GM15510 (cell line): ENCODE measurements around the gene TBX15.

ENCODE experiments used
- POLR2A ChIP-seq: IDR thresholded peaks from 3 replicates; pipeline ENCODE4 v1.6.1; 2011; ENCODE audit warnings: borderline replicate concordance; ENCODE audit not compliant: insufficient read length; ENCODE audit errors: extremely low read depth

TBX15 gene

DNA sequence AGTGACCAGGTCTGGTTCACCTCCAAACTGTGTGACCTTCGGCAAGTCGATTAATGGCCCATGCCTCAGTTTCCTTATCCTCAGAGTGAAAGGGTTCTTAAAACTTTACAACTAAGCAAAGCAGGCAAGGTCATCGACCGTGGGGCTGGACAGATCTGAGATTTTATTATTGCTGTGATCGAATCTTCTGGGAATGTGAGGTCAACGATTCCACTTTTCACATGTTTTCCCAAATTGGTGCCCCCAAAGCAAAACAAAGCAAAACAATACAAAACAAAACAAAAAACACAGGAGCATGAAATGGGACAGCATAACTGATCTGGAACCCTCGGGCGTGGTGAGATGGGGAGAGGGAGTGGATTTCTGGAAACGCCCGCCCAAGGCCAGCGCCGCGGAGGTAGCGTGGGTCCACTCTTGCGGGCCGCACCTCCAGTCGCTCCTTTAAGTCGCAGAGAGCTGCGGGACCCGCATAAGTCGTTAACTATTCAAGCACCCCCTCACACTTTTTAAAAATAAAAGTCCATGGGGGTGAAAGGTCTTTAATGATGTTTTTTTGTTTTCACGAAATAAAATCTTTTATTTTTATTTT is 4.2 kb upstream of the TBX15 start:
- TF ChIP-seq POLR2A: no peak

- no peak for TF ChIP-seq POLR2A
Observed at GRCh38 chr1:118991448-118991847, 3.3 kb upstream of the TBX15 start.

DNA sequence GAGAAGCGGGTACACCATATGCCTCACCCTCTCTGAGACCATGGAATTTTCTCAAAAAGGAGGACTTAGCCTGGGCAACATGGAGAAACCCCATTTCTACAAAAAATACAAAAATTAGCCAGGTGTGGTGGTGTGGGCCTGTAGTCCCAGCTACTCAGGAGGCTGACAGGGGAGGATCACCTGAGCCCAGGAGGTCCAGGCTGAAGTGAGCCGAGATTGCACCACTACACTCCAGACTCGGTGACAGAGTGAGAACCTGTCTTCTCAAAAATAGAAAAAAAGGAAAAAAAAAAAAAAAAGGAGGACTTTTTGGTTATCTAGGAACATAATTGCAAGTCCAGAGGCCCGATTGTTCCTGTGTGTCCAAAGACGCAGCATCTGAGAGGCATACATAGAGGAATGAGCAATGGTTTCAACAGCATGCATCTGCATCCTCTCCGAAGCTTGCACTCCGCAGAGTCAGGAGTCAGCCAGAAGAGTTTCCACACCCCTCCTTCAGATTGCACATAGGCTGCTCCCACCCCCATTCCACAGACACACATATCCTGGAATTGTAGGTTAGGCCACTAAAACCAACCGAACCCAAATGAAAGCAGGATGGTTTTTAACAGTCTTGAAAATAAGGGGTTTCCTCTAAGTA is 2.5 kb upstream of the TBX15 start:
- no peak for TF ChIP-seq POLR2A

GRCh38 chr1:118989878-118990378 is 1.8 kb upstream of the TBX15 start:
- no peak for TF ChIP-seq POLR2A

GRCh38 chr1:118989006-118989815 is 1.1 kb upstream of the TBX15 start:
- TF ChIP-seq POLR2A: no peak

DNA sequence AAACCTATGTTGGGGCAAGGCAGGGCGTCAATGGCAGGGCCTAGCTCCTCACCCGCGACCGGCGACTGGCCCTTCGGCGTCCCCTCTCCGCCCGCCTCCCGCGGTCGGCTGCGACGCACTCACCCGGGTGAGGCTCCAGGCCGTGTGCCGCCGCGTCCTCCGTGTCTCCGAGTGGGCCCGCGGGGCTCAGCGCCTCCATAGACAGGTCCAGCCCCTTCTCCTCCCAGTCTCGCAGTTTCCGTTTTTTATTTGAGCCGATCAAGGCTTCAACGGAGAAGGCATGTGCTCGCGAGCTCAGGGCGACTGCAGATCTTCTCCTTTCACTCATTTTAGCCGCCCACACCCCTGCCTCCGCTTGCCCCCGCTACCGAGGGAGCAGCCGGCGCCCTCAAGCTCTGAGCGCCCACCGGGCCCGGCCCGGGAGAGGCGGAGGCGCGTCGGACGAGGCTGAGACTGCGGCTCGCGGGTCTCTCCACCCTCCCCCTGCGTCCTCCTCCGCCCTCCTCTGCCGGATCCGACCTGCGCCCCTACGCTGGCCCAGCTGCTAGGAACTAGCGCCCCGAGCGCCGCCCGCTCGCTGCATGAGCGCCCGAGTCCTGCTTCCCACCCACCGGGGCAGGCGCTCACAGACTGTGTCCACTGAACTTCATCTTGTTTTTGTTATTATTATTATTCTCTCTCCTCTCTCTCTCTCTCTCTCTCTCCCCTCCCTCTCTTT is 516 bp downstream of the TBX15 start:
- TF ChIP-seq POLR2A: peak; percentile 15

- TF ChIP-seq POLR2A: no peak
Observed at GRCh38 chr1:118986555-118987467, 1.3 kb downstream of the TBX15 start.

GRCh38 chr1:118985640-118986554 is 2.2 kb downstream of the TBX15 start:
- TF ChIP-seq POLR2A: no peak

GRCh38 chr1:118984722-118985639 is 3.2 kb downstream of the TBX15 start:
- TF ChIP-seq POLR2A: no peak

DNA sequence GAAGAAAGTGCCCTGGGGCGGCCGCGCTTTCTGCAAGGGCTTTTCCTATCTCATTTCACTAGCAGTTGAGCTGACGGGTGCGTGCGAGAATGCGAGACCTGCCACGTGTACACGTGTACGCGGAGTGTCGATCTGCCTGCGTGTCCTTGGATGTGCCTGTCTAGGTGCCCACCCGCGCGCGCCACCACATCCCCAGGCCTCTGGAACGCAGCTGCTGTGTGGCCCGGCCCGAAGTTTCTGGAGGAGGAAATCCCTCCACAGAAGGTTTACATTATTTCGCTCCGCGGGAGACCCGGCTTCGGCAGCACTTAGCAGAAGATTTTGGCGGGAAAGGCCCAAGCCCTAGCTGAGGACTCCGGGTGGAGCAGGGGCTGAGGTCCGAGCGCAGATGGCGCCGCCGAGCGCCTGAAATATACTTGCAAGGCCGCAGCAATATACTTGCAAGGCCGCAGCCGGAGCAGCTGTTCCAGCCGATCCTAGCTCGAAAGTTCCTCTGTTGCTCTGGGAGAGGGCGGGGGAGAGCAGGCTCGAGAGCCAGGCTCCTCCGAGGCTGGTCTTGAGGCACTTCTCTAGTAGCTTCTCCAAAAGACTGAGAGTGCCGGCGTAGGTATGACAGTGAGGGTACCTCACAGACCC is 3.9 kb downstream of the TBX15 start:
- no peak for TF ChIP-seq POLR2A

DNA sequence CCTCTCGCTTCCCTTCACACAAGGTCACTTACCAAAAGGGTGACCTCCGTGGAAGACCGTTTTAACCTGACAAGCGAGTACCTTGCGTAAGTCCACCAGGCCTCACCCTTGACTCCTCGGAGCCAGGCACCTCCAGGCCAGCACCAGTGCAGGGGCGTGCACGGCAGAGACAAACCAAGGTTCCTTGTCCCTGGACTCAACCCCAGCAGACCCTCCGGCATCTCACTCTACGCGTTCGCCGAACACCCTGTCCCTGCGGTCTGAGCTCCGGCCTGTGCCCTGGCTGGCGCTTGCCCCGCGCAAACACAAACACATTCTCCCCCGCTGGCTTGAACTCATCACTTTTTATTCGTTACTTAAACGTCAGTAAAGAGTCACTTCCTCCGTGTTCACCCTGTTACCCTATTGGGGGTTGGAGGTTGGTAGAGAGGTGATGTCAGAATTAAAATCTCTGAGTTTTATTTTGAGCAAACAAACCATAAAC is 4.5 kb downstream of the TBX15 start:
- no peak for TF ChIP-seq POLR2A
